ENCODE results near the gene TSPAN18.
A peak's percentile ranks its signal among the peaks of the same experiment; 100 is the strongest.

The TSPAN18 gene

GRCh38 chr11:44860346-44860745, 133.6 kb downstream of the TSPAN18 start:
- Histone ChIP-seq H3K27ac (ENCODE audit: extremely low read depth, low read depth, low read length) (no peak overlapping the region), H3K4me3 (ENCODE audit: low read depth, low read length) (no peak overlapping the region), H3K4me1 (ENCODE audit: control insufficient read depth, insufficient read depth, low read length) (peaks cover 10% of the 10 kb centered on the region), H3K9me3 (ENCODE audit: control insufficient read depth, insufficient read depth, low read depth, low read length) (no peaks in the 10 kb centered on the region), H3K36me3 (ENCODE audit: control insufficient read depth in 2 of 2, insufficient read depth in 1 of 2, low read length in 2 of 2) (no peaks in the 10 kb centered on the region)
- POLR2A ChIA-PET = no interaction called here
- TF ChIP-seq ZEB2 (tag by site-specific recombination; IDR thresholded peaks at IDR 0.05) (no peak), ZSCAN16 (tag by site-specific recombination; IDR thresholded peaks at IDR 0.05) (no peak), EGR2 (tag by site-specific recombination; IDR thresholded peaks at IDR 0.05; ENCODE audit: low read depth) (no peak), ZNF2 (tag by site-specific recombination; IDR thresholded peaks at IDR 0.05) (no peak), ZNF777 (tag by site-specific recombination; IDR thresholded peaks at IDR 0.05; ENCODE audit: borderline replicate concordance) (no peak), ZNF341 (tag by site-specific recombination; IDR thresholded peaks at IDR 0.05; ENCODE audit: low read depth) (no peak), ZNF518A (tag by site-specific recombination; conservative IDR thresholded peaks at IDR 0.05; ENCODE audit: low read depth) (no peak), REPIN1 (tag by site-specific recombination; IDR thresholded peaks at IDR 0.05; ENCODE audit: low read depth) (no peak), ZNF558 (tag by site-specific recombination; IDR thresholded peaks at IDR 0.05) (no peak), ZNF596 (tag by site-specific recombination; IDR thresholded peaks at IDR 0.05) (no peak), ZBTB21 (tag by site-specific recombination; IDR thresholded peaks at IDR 0.05) (no peak)
- CTCF ChIA-PET = interaction anchor here (1.2 kb wide), 1 partner anchor 10 kb away, joined by 4 read pairs; no protein-coding TSS in a partner anchor

- Histone ChIP-seq H3K27ac (ENCODE audit: extremely low read depth, low read depth, low read length) (peak overlapping the region; percentile 31; the same call in 1 of the 2 replicates), H3K9me3 (ENCODE audit: control insufficient read depth, insufficient read depth, low read depth, low read length) (no peaks in the 10 kb centered on the region), H3K36me3 (ENCODE audit: control insufficient read depth in 2 of 2, insufficient read depth in 1 of 2, low read length in 2 of 2) (no peaks in the 10 kb centered on the region), H3K4me3 (ENCODE audit: low read depth, low read length) (no peak overlapping the region), H3K4me1 (ENCODE audit: control insufficient read depth, insufficient read depth, low read length) (peaks cover 10% of the 10 kb centered on the region)
- ChIA-PET CTCF (interaction anchor here (0.6 to 1.4 kb wide), 8 partner anchors 13 to 233 kb away, joined by 3 to 5 read pairs (median 4); no protein-coding TSS in a partner anchor), POLR2A (interaction anchor here (0.8 to 1.3 kb wide), 2 partner anchors 13 to 23 kb away, joined by 3 to 5 read pairs; no protein-coding TSS in a partner anchor)
- TF ChIP-seq ZSCAN18 (tag by site-specific recombination; IDR thresholded peaks at IDR 0.05) = no peak
- peak; percentile 57 for TF ChIP-seq GLIS2 (tag by site-specific recombination; IDR thresholded peaks at IDR 0.05)
- no peak for TF ChIP-seq ZNF837 (tag by site-specific recombination; IDR thresholded peaks at IDR 0.05)
- no peak for TF ChIP-seq ZNF473 (tag by site-specific recombination; IDR thresholded peaks at IDR 0.05)
- TF ChIP-seq ZNF169 (tag by site-specific recombination; IDR thresholded peaks at IDR 0.05) = no peak
- no peak for TF ChIP-seq CTCF (tag by site-specific recombination; IDR thresholded peaks at IDR 0.05)
- TF ChIP-seq ZNF530 (tag by site-specific recombination; IDR thresholded peaks at IDR 0.05; ENCODE audit: low read depth) = no peak
- no peak for TF ChIP-seq HOXA7 (CRISPR knock-in tag; IDR thresholded peaks at IDR 0.05; ENCODE audit: borderline replicate concordance)
- no peak for TF ChIP-seq ZNF529 (tag by site-specific recombination; IDR thresholded peaks at IDR 0.05; ENCODE audit: insufficient replicate concordance)
- peak; percentile 35; the same call in 1 of the 2 replicates for TF ChIP-seq PATZ1 (tag by site-specific recombination; IDR thresholded peaks at IDR 0.05)
- TF ChIP-seq ZNF600 (tag by site-specific recombination; IDR thresholded peaks at IDR 0.05) = 0 out of 2 replicates have a peak, but pooled peaks have one; percentile 19
- peak; percentile 89 for TF ChIP-seq GLIS1 (tag by site-specific recombination; IDR thresholded peaks at IDR 0.05)
These were observed 135.2 kb downstream of the TSPAN18 start for GRCh38 chr11:44861849-44862557.
